SK-MEL-5 (cell line): ENCODE data around the gene PCDHA6. TPM values are rescaled to one million over a fixed set of nuclear protein-coding genes. Genes with fewer than 3 reads are reported as not detected.
A peak's percentile ranks its signal among the peaks of the same experiment; 100 is the strongest.
"Not testable (repeated sequence)": the region's sequence is repeated elsewhere in the genome, so short reads cannot be mapped to it uniquely, and the experiment has no call there.

Source experiments
- DNase-seq: peaks from one replicate; pipeline ENCODE4 v3.0.0-alpha.2; 2016; ENCODE audit warnings: low read depth, low spot score
- in situ Hi-C: cut with HindIII; loops from 2 replicates; pipeline ENCODE4 v1.10.0; 2016; ENCODE audit warnings: low sequenced_read_pairs, high pct_unique_total_duplicates, low pct_unique_long_range_greater_than_20kb
- polyA plus RNA-seq, 2 experiments: library from polyadenylated mRNA; depleted of rRNA; stranded (reverse); fragments of >200 nt; gene quantifications; 2 replicates each; pipeline ENCODE4 v1.2.3, GENCODE V29; 2015
- total RNA-seq: library from RNA; depleted of rRNA; stranded (reverse); fragments of >200 nt; shearing (Covaris generic); gene quantifications from 2 replicates; pipeline ENCODE4 v1.2.3, GENCODE V29; 2014; rRNA removed

The PCDHA6 gene, protein sequence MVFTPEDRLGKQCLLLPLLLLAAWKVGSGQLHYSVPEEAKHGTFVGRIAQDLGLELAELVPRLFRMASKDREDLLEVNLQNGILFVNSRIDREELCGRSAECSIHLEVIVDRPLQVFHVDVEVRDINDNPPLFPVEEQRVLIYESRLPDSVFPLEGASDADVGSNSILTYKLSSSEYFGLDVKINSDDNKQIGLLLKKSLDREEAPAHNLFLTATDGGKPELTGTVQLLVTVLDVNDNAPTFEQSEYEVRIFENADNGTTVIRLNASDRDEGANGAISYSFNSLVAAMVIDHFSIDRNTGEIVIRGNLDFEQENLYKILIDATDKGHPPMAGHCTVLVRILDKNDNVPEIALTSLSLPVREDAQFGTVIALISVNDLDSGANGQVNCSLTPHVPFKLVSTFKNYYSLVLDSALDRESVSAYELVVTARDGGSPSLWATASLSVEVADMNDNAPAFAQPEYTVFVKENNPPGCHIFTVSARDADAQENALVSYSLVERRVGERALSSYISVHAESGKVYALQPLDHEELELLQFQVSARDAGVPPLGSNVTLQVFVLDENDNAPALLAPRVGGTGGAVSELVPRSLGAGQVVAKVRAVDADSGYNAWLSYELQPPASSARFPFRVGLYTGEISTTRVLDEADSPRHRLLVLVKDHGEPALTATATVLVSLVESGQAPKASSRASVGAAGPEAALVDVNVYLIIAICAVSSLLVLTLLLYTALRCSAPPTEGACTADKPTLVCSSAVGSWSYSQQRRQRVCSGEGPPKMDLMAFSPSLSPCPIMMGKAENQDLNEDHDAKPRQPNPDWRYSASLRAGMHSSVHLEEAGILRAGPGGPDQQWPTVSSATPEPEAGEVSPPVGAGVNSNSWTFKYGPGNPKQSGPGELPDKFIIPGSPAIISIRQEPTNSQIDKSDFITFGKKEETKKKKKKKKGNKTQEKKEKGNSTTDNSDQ
- not detected in 2 replicates for total RNA-seq
- polyA plus RNA-seq (2015; cell fraction: cytosol; rRNA removed) = 0.08 TPM in 1 of 2 replicates, not detected in the other
- polyA plus RNA-seq (2015; cell fraction: nucleus; rRNA removed) = 0.12 TPM in 1 of 2 replicates, not detected in the other

DNA sequence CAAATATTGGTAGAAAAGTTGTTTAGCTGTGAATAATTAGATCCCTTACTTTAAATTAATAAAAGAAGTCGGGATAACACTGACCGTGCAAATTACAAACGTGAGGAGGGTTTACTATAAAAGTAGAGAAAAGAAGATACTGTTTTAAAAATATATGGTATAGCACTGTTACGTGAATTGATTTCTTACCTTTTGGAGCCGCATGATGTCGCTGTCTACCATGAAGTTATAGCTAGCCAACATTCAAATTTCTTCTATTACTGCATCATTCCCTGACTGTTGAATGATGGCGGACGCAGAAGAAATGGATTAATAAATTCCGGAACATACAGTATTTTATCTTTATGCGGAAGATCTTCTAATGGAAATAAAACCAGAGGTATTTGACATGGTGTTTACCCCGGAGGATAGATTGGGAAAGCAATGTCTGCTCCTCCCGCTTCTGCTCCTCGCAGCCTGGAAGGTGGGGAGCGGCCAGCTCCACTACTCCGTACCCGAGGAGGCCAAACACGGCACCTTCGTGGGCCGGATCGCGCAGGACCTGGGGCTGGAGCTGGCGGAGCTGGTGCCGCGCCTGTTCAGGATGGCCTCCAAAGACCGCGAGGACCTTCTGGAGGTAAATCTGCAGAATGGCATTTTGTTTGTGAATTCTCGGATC, at the start of gene PCDHA6:
Gene PCDHA6, plus strand, starts transcription at position 257 of the 658 bp plus-strand sequence. Its CDS starts 132 bp downstream, at position 389.
- in situ Hi-C loops = no loop called here
- no peak for DNase-seq

DNA sequence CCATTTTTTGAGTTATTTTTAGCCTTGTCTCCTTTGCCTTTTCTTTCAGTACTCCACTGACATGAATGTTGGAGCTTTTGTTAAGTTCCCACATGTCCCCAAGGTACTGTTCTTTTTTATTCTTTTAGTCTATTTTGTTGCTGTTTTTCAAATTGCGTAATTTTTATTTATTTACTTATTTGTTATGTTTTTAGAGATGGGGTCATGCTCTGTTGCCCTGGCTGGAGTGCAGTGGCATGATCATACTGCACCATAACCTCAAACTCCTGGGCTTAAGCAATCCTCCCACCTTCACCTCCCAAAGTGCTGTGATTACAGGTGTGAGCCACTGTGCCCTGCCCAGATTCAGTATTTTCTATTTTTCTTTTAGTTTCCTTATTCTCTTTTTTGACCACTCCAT, 47.2 kb upstream of the PCDHA6 start:
- no peak for DNase-seq
- in situ Hi-C loops = no loop called here

DNA sequence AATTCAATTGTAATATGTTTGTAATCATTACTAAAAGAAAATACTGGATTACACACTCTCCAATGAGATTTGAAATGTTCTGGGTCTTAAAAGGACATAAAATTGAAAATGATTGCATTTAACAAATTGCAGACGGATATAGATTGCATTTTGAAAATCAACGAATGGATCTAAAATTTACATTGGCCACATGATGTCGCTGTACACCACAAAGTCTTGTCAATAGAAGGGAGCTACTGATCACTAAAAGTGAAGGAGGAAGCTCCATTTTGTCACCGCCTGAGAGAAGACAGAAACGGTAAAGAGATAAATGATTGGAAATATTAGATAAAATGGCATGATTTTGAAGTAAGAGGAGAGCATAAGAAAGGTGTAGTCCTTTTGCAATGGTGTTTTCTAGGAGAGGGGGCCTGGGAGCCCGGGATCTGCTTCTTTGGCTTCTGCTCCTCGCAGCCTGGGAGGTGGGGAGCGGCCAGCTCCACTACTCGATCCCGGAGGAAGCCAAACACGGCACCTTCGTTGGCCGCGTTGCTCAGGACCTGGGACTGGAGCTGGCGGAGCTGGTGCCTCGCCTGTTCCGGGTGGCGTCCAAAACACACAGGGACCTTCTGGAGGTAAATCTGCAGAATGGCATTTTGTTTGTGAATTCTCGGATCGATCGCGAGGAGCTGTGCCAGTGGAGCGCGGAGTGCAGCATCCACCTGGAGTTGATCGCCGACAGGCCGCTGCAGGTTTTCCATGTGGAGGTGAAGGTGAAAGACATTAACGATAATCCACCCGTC, 41.7 kb upstream of the PCDHA6 start, which contains the start of gene PCDHA1:
Gene PCDHA1, plus strand, starts transcription at position 236 of the 782 bp plus-strand sequence.
- peak; percentile 56 for DNase-seq
- in situ Hi-C loops = no loop called here

DNA sequence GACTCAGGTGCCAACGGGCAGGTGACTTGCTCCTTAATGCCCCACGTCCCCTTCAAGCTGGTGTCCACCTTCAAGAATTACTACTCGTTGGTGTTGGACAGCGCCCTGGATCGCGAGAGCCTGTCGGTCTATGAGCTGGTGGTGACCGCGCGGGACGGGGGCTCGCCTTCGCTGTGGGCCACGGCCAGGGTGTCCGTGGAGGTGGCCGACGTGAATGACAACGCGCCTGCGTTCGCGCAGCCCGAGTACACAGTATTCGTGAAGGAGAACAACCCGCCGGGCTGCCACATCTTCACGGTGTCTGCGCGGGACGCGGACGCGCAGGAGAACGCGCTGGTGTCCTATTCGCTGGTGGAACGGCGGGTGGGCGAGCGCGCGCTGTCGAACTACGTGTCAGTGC, 40.3 kb upstream of the PCDHA6 start:
- in situ Hi-C loops, DNase-seq: not testable (repeated sequence)

DNA sequence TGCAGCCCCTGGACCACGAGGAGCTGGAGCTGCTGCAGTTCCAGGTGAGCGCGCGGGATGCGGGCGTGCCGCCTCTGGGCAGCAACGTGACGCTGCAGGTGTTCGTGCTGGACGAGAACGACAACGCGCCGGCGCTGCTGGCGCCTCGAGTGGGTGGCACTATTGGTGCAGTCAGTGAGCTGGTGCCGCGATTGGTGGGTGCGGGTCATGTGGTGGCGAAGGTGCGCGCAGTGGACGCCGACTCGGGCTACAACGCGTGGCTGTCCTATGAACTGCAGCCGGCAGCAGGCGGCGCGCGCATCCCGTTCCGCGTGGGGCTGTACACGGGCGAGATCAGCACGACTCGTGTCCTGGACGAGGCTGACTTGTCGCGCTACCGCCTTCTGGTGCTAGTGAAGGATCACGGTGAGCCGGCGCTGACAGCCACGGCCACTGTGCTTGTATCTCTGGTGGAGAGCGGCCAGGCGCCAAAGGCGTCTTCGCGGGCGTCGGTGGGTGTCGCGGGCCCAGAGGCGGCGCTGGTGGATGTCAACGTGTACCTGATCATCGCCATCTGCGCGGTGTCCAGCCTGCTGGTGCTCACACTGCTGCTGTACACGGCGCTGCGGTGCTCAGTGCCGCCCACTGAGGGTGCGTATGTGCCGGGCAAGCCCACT, 39.8 kb upstream of the PCDHA6 start:
- DNase-seq, in situ Hi-C loops: not testable (repeated sequence)

DNA sequence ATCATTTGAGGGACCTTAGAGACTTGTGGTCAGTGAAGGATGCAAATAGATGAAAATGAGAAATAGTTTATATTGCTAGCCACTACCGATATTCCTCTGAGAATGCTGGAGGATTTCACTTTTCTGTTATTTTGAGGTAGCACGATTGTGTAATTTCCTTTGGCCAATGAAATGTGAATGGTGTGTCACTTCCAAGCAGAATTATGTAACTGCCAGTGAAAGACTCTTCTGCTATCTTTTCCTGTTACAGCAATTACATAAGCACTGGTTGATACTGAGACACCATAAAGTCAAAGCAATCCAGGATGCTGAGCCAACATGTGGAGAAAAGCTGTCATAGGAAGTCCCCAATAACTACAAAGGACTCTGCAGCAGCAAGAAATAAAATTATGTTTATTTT, 36.7 kb upstream of the PCDHA6 start:
- in situ Hi-C loops = no loop called here
- no peak for DNase-seq

DNA sequence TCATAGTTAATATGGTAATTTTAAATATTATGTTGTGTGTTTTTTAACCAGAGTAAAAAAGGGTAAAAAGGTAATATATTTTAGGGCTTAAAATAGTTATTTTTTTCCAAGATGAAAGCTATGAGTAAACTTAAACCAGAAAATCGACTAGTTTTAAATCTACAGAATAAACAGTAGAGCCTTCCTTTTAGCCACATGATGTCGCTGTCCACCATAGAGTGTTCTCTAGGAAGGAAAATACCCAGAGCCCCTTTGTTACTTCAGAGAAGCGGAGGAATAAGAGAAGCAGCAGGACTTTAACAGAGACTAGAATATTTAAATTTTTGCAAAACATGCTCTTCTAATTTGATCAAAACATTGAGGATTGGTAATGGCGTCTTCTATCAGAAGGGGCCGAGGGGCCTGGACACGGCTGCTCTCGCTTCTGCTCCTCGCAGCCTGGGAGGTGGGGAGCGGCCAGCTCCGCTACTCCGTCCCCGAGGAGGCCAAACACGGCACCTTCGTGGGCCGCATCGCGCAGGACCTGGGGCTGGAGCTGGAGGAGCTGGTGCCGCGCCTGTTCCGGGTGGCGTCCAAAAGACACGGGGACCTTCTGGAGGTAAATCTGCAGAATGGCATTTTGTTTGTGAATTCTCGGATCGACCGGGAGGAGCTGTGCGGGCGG, 33.0 kb upstream of the PCDHA6 start, which contains the start of gene PCDHA2:
Gene PCDHA2, plus strand, starts transcription at position 258 of the 664 bp plus-strand sequence.
- peak; percentile 53 for DNase-seq
- in situ Hi-C loops = no loop called here

DNA sequence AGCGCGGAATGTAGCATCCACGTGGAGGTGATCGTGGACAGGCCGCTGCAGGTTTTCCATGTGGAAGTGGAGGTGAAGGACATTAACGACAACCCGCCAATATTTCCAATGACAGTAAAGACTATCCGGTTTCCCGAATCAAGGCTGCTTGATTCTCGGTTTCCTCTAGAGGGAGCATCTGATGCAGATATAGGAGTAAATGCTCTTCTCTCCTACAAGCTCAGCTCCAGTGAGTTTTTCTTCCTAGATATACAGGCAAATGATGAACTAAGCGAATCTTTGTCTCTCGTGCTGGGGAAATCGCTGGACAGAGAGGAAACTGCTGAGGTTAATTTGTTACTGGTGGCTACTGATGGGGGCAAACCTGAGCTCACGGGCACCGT, 32.5 kb upstream of the PCDHA6 start:
- in situ Hi-C loops = no loop called here

DNA sequence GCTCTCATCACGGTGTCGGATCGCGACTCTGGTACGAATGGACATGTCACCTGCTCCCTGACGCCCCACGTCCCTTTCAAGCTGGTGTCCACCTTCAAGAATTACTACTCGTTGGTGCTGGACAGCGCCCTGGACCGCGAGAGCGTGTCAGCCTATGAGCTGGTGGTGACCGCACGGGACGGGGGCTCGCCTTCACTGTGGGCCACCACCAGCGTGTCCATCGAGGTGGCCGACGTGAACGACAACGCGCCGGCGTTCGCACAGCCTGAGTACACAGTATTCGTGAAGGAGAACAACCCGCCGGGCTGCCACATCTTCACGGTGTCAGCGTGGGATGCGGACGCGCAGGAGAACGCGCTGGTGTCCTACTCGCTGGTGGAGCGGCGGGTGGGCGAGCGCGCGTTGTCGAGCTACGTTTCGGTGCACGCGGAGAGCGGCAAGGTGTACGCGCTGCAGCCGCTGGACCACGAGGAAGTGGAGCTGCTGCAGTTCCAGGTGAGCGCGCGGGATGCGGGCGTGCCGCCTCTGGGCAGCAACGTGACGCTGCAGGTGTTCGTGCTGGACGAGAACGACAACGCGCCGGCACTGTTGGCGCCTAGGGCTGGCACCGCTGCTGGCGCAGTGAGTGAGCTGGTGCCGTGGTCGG, 31.6 kb upstream of the PCDHA6 start:
- in situ Hi-C loops = not testable (repeated sequence)

More for the DNA sequence above, 32.5 kb upstream of the PCDHA6 start:
- DNase-seq = peak; percentile 73

DNA sequence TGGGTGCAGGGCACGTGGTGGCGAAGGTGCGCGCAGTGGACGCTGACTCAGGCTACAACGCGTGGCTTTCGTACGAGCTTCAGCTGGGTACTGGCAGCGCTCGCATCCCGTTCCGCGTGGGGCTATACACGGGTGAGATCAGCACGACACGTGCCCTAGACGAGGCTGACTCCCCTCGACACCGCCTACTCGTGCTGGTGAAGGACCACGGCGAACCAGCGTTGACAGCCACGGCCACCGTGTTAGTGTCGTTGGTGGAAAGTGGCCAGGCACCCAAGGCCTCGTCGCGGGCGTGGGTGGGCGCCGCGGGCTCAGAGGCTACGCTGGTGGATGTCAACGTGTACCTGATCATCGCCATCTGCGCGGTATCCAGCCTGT, 31.1 kb upstream of the PCDHA6 start:
- DNase-seq = no peak
- in situ Hi-C loops = no loop called here

More for the DNA sequence above, 31.6 kb upstream of the PCDHA6 start:
- DNase-seq = not testable (repeated sequence)

DNA sequence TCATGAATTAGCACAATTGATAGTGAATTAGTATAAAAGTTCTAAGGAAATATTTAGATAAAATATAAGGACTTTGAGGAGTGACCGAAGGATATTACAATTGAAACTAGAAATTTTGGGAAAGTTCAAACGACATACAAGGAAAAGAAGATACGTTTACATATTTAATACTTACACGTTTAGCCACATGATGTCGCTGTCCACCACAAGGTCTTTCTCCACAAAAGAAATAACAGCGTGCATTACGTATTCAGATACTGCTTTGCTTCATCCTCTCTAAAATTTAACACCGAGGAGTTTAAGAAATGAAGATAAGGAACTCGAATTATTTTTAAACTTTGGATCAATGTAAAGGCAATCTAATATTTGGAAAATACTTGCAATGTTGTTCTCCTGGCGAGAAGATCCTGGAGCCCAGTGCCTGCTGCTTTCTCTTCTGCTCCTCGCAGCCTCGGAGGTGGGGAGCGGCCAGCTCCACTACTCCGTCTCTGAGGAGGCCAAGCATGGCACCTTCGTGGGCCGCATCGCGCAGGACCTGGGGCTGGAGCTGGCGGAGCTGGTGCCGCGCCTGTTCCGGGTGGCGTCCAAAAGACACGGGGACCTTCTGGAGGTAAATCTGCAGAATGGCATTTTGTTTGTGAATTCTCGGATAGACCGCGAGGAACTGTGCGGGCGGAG, 26.8 kb upstream of the PCDHA6 start, which contains the start of gene PCDHA3:
Gene PCDHA3, plus strand, starts transcription at position 242 of the 678 bp plus-strand sequence.
- in situ Hi-C loops = no loop called here
- DNase-seq = peak; percentile 61

DNA sequence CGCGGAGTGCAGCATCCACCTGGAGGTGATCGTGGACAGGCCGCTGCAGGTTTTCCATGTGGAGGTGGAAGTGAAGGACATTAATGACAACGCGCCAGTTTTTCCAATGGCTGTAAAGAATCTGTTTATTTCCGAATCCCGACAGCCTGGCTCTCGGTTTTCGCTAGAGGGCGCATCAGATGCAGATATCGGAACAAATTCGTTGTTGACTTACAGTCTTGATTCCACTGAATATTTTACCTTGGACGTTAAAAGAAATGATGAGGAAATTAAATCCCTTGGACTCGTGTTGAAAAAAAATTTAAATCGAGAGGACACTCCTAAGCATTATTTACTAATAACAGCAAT, 26.3 kb upstream of the PCDHA6 start:
- in situ Hi-C loops = no loop called here
- DNase-seq = peak; percentile 54

DNA sequence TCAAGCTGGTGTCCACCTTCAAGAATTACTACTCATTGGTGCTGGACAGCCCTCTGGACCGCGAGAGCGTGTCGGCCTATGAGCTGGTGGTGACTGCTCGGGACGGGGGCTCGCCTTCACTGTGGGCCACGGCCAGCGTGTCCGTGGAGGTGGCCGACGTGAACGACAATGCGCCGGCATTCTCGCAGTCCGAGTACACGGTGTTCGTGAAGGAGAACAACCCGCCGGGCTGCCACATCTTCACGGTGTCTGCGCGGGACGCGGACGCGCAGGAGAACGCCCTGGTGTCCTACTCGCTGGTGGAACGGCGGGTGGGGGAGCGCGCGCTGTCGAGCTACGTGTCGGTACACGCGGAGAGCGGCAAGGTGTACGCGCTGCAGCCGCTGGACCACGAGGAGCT, 25.4 kb upstream of the PCDHA6 start:
- in situ Hi-C loops, DNase-seq: not testable (repeated sequence)

DNA sequence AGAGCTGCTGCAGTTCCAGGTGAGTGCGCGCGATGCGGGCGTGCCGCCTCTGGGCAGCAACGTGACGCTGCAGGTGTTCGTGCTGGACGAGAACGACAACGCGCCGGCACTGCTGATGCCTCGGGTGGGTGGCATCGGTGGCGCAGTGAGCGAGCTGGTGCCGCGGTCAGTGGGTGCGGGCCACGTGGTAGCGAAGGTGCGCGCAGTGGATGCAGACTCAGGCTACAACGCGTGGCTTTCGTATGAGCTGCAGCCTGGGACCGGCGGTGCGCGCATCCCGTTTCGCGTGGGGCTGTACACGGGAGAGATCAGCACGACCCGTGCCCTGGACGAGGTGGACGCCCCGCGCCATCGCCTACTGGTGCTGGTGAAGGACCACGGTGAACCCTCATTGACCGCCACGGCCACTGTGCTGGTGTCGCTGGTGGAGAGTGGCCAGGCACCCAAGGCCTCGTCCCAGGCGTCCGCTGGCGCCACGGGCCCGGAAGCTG, 24.9 kb upstream of the PCDHA6 start:
- in situ Hi-C loops = no loop called here
- no peak for DNase-seq
